Left ventricle myocardium inferior (tissue), 1 donor: Measurements from ENCODE around the gene TOP2B. TPM values are rescaled to one million over a fixed set of nuclear protein-coding genes. Genes with fewer than 3 reads are reported as not detected.

ENCODE experiments used
- DNase-seq: peaks from one replicate; pipeline ENCODE4 v3.0.0-alpha.2; 2020
- H3K27ac ChIP-seq: fragments of 200-600 bp; replicated peaks from 2 replicates; pipeline ENCODE4 v1.8.0; 2021
- H3K27me3 ChIP-seq: fragments of 200-600 bp; 2 replicates; pipeline ENCODE4 v1.8.0; 2021; ENCODE audit warnings: low read depth
- H3K36me3 ChIP-seq: fragments of 200-600 bp; 2 replicates; pipeline ENCODE4 v1.8.0; 2021
- H3K4me1 ChIP-seq: fragments of 200-600 bp; 2 replicates; pipeline ENCODE4 v1.8.0; 2021
- H3K4me3 ChIP-seq: fragments of 200-600 bp; 2 replicates; pipeline ENCODE4 v1.8.0; 2021; ENCODE audit warnings: mild to moderate bottlenecking, moderate library complexity
- H3K9me3 ChIP-seq: fragments of 200-600 bp; replicated peaks from 2 replicates; pipeline ENCODE4 v1.8.0; 2021
- intact Hi-C: fragments of 100-400 bp; cut with micrococcal nuclease; formaldehyde crosslinking; loops from one replicate; pipeline ENCODE4 v1.11.0; 2022
- total RNA-seq: library from RNA; stranded (reverse); fragmentation: NEBNext Ultra II Directional; extraction: Animal tissue kit (Norgen Biotek cat#: 25700); gene quantifications from one replicate; pipeline ENCODE4 v1.2.1, GENCODE V29; 2021
- TF ChIP-seq, protein P1 (sequence below): fragments of 200-600 bp; IDR thresholded peaks from 2 replicates; pipeline ENCODE4 v1.8.0; 2021; ENCODE audit warnings: antibody characterized with exemption, mild to moderate bottlenecking, borderline replicate concordance
- donor health status: DM: no; HTN: yes; CAD: no; lungs with severe emphysema.

The TOP2B gene
- total RNA-seq, 1 donor from 2014 or later, result 101 TPM

DNA sequence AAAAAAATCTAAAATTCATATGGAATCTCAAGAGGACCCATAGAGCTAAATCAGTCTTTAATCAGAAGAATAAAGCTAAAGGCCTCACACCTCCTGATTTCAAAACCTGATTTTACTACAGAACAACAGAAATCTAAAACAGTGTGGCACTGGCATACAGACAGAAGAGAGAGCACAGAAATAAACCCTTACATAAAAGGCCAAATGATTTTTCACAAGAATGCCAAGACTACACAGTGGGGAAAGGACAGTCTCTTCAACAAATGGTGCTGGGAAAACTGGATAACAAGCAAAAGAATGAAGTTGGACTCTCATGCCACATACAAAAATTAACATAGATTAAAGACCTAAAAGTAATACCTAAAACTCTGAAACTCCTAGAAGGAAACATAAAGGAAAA lies 10.1 kb downstream of the TOP2B start:
- Histone ChIP-seq H3K36me3 (peaks cover 9% of the 10 kb centered on the region), H3K27me3 (no peaks in the 10 kb centered on the region), H3K9me3 (peaks cover 12% of the 10 kb centered on the region), H3K27ac (no peak overlapping the region), H3K4me3 (no peak overlapping the region), H3K4me1 (peaks cover 78% of the 10 kb centered on the region)
- no peak for DNase-seq
- TF ChIP-seq, protein P1, sequence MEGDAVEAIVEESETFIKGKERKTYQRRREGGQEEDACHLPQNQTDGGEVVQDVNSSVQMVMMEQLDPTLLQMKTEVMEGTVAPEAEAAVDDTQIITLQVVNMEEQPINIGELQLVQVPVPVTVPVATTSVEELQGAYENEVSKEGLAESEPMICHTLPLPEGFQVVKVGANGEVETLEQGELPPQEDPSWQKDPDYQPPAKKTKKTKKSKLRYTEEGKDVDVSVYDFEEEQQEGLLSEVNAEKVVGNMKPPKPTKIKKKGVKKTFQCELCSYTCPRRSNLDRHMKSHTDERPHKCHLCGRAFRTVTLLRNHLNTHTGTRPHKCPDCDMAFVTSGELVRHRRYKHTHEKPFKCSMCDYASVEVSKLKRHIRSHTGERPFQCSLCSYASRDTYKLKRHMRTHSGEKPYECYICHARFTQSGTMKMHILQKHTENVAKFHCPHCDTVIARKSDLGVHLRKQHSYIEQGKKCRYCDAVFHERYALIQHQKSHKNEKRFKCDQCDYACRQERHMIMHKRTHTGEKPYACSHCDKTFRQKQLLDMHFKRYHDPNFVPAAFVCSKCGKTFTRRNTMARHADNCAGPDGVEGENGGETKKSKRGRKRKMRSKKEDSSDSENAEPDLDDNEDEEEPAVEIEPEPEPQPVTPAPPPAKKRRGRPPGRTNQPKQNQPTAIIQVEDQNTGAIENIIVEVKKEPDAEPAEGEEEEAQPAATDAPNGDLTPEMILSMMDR, result no peak
- intact Hi-C loops, result no loop called here

DNA sequence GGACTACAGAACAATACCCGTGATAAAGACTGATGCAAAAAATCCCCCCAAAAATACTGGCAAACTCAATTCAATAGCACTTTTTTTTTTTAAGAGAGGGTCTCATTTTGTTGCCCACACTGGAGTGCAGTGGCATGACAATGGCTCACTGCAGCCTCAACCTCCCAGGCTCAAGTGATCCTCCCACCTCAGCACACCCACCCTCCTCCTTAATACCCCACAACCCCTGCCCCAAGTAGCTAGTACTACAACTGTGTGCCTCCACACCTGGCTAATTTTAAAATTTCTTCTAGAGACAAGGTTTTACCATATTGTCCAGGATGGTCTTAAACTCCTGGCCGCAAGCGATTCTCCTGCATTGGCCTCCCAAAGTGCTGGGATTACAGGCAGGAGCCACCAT lies 11.4 kb downstream of the TOP2B start:
- H3K27ac ChIP-seq, result no peak overlapping the region
- intact Hi-C loops, result no loop called here
- TF ChIP-seq, protein P1, result no peak
- H3K9me3 ChIP-seq, result peaks cover 24% of the 10 kb centered on the region
- peaks cover 65% of the 10 kb centered on the region for H3K4me1 ChIP-seq
- H3K4me3 ChIP-seq, result no peak overlapping the region
- no peak for DNase-seq
- no peaks in the 10 kb centered on the region for H3K27me3 ChIP-seq
- peaks cover 9% of the 10 kb centered on the region for H3K36me3 ChIP-seq

DNA sequence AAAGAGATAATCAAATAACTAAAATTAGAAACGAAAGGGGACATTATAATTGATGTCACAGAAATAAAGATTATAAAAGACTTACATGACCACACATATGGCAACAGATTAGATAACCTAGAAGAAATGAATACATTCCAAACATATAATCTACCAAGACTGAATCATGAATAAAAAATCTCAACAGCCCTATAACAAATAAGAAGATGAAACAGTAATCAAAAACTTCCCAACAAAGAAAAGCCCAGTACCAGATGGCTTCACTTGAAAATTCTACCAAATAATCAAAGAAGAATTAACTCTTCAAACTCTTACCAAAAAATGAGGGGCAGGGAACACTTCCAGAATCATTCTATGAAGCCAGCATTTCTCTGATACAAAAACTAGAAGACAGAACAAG lies 11.8 kb downstream of the TOP2B start:
- Histone ChIP-seq H3K4me1 (peaks cover 65% of the 10 kb centered on the region), H3K4me3 (no peak overlapping the region), H3K9me3 (peaks cover 26% of the 10 kb centered on the region), H3K36me3 (peaks cover 9% of the 10 kb centered on the region), H3K27me3 (no peaks in the 10 kb centered on the region), H3K27ac (no peak overlapping the region)
- DNase-seq, result no peak
- intact Hi-C loops, result no loop called here
- TF ChIP-seq, protein P1, result no peak

DNA sequence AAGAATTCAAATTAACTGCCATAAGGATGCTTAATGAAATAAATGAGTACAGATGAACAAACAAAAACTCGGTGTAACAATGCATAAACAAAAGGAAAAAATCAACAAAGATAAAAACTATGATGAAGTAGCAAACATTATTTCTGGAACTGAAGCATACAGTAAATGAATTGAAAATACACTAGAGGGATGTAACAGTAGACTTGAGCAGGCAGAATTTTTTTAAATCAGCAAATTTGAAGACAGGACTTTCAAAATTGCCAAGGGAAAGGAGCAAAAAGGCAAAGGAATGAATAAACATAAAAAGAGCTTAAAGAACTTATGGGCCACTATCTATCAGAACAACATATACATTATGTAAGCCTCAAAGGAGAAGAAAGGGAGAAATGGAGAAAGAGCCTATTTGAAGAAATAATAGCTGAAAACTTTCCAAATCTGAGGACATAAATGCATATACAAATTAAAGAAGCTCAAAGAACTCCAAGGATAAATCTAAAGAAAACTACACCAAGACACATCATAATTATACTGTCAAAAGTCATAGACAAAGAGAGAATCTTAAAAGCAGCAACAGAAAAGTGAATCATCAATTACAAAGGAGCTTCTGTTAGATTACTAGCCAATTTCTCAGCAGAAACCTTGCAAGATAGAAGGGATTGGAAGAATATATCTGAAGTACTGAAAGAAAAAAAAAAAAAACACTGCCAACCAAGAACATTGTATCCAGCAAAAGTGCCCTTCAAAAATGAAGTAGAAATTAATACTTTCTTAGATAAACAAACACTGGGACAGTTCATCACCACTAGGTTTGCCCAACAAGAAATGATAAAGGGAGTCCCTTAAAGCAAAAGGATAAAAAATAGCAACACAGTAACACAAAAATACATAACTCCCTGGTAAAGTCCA lies 15.5 kb downstream of the TOP2B start:
- TF ChIP-seq, protein P1, result no peak
- H3K4me3 ChIP-seq, result no peak overlapping the region
- peaks cover 18% of the 10 kb centered on the region for H3K36me3 ChIP-seq
- no peak for DNase-seq
- no peaks in the 10 kb centered on the region for H3K27me3 ChIP-seq
- H3K9me3 ChIP-seq, result peaks cover 26% of the 10 kb centered on the region
- H3K4me1 ChIP-seq, result peaks cover 50% of the 10 kb centered on the region
- intact Hi-C loops, result loop anchor here (5.0 kb wide), 1 partner anchor 1063 kb away; no protein-coding TSS in a partner anchor
- no peak overlapping the region for H3K27ac ChIP-seq

DNA sequence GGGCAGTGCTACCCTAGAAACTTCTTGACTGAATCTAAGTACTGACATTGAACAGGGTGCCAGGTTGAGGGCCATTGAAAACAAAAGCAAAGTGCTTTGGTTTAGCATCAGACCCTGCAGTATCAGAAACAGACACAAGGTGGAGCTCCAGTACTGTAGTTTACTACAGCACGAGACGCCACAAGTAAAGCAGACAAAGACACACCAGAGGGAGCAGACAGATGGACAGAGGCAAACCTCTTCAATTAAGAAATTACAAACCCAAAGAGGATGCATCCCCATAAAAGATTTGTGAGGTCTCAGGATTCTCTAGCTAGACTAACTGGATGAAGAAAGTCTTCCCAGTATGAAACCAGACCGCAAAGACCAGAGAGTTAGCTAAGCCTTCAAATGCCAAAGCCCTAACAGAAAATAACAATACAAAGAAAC lies 16.6 kb downstream of the TOP2B start:
- no peak for DNase-seq
- H3K27me3 ChIP-seq, result no peaks in the 10 kb centered on the region
- peaks cover 42% of the 10 kb centered on the region for H3K4me1 ChIP-seq
- H3K9me3 ChIP-seq, result peaks cover 26% of the 10 kb centered on the region
- no peak overlapping the region for H3K4me3 ChIP-seq
- H3K36me3 ChIP-seq, result peaks cover 24% of the 10 kb centered on the region
- TF ChIP-seq, protein P1, result peak; percentile 92
- no peak overlapping the region for H3K27ac ChIP-seq
- intact Hi-C loops, result loop anchor here (5.0 kb wide), 1 partner anchor 1064 kb away; no protein-coding TSS in a partner anchor
